Dendritic cell treated with granulocyte-macrophage colony-stimulating factor and Interleukin-4, amounts not matched to agents 40 ng/mL and 50 ng/mL, for 4 days (primary cell): ENCODE data around the gene FNDC3B.

Source experiments
- H3K27ac Mint-ChIP-seq: one replicate; pipeline ENCODE4 v1.8.0; 2022; ENCODE audit warnings: mild to moderate bottlenecking, mixed read lengths
- H3K27me3 Mint-ChIP-seq: one replicate; pipeline ENCODE4 v1.8.0; 2022; ENCODE audit warnings: mild to moderate bottlenecking, mixed read lengths
- H3K36me3 Mint-ChIP-seq: one replicate; pipeline ENCODE4 v1.8.0; 2022; ENCODE audit warnings: low read depth, mixed read lengths
- H3K4me1 Mint-ChIP-seq: one replicate; pipeline ENCODE4 v1.8.0; 2022; ENCODE audit warnings: low read depth, mixed read lengths
- H3K4me3 Mint-ChIP-seq: one replicate; pipeline ENCODE4 v1.8.0; 2022; ENCODE audit warnings: mild to moderate bottlenecking, moderate library complexity, mixed read lengths
- H3K9me3 Mint-ChIP-seq: one replicate; pipeline ENCODE4 v1.8.0; 2022; ENCODE audit warnings: mixed read lengths
- intact Hi-C: fragments of 100-400 bp; cut with micrococcal nuclease; formaldehyde crosslinking; loops from one replicate; pipeline ENCODE4 v1.15.0; 2022

Gene FNDC3B

GRCh38 chr3:172103724-172104123 is 64.3 kb downstream of the FNDC3B start:
- Mint-ChIP-seq H3K36me3 (peaks cover 5% of the 10 kb centered on the region), H3K27me3 (no peaks in the 10 kb centered on the region), H3K4me1 (peaks cover 66% of the 10 kb centered on the region), H3K27ac (no peak overlapping the region), H3K4me3 (no peak overlapping the region), H3K9me3 (no peaks in the 10 kb centered on the region)
- intact Hi-C loops = loop anchor here (5.0 kb wide), 1 partner anchor 41 kb away; no protein-coding TSS in a partner anchor

GRCh38 chr3:172104471-172105072 is 65.2 kb downstream of the FNDC3B start:
- Mint-ChIP-seq H3K27ac (peak overlapping the region; percentile 11), H3K36me3 (peaks cover 9% of the 10 kb centered on the region), H3K4me3 (no peak overlapping the region), H3K4me1 (peaks cover 61% of the 10 kb centered on the region), H3K9me3 (no peaks in the 10 kb centered on the region), H3K27me3 (no peaks in the 10 kb centered on the region)
- intact Hi-C loops = loop anchor here (5.0 kb wide), 2 partner anchors 42 to 62 kb away; no protein-coding TSS in a partner anchor

GRCh38 chr3:172106037-172106954 is 66.9 kb downstream of the FNDC3B start:
- no peaks in the 10 kb centered on the region for H3K27me3 Mint-ChIP-seq
- peaks cover 68% of the 10 kb centered on the region for H3K4me1 Mint-ChIP-seq
- H3K9me3 Mint-ChIP-seq = no peaks in the 10 kb centered on the region
- no peak overlapping the region for H3K4me3 Mint-ChIP-seq
- intact Hi-C loops = loop anchor here (5.0 kb wide), 1 partner anchor 64 kb away; no protein-coding TSS in a partner anchor
- peak overlapping the region; percentile 90 for H3K27ac Mint-ChIP-seq
- H3K36me3 Mint-ChIP-seq = peaks cover 18% of the 10 kb centered on the region

GRCh38 chr3:172106989-172107388 is 67.6 kb downstream of the FNDC3B start:
- H3K4me3 Mint-ChIP-seq = peak overlapping the region; percentile 68
- H3K27me3 Mint-ChIP-seq = no peaks in the 10 kb centered on the region
- H3K36me3 Mint-ChIP-seq = peaks cover 18% of the 10 kb centered on the region
- H3K9me3 Mint-ChIP-seq = no peaks in the 10 kb centered on the region
- intact Hi-C loops = loop anchor here (5.0 kb wide), 1 partner anchor 65 kb away; no protein-coding TSS in a partner anchor
- peaks cover 64% of the 10 kb centered on the region for H3K4me1 Mint-ChIP-seq
- peak overlapping the region; percentile 90 for H3K27ac Mint-ChIP-seq

- H3K4me1 Mint-ChIP-seq = peaks cover 60% of the 10 kb centered on the region
These were observed 68.0 kb downstream of the FNDC3B start for GRCh38 chr3:172107403-172107802.

GRCh38 chr3:172110127-172110779 is 70.9 kb downstream of the FNDC3B start:
- intact Hi-C loops = no loop called here
- peaks cover 66% of the 10 kb centered on the region for H3K4me1 Mint-ChIP-seq
- H3K27me3 Mint-ChIP-seq = no peaks in the 10 kb centered on the region
- no peaks in the 10 kb centered on the region for H3K9me3 Mint-ChIP-seq
- H3K4me3 Mint-ChIP-seq = no peak overlapping the region
- H3K27ac Mint-ChIP-seq = peak overlapping the region; percentile 42
- H3K36me3 Mint-ChIP-seq = peaks cover 45% of the 10 kb centered on the region

More at GRCh38 chr3:172107403-172107802, 68.0 kb downstream of the FNDC3B start:
- Mint-ChIP-seq H3K36me3 (peaks cover 22% of the 10 kb centered on the region), H3K4me3 (peak overlapping the region; percentile 68), H3K27ac (peak overlapping the region; percentile 90), H3K27me3 (no peaks in the 10 kb centered on the region), H3K9me3 (no peaks in the 10 kb centered on the region)
- intact Hi-C loops = loop anchor here (5.0 kb wide), 1 partner anchor 65 kb away; no protein-coding TSS in a partner anchor

- Mint-ChIP-seq H3K4me1 (peaks cover 61% of the 10 kb centered on the region), H3K36me3 (peaks cover 54% of the 10 kb centered on the region), H3K4me3 (no peak overlapping the region), H3K27ac (no peak overlapping the region), H3K9me3 (no peaks in the 10 kb centered on the region), H3K27me3 (no peaks in the 10 kb centered on the region)
- intact Hi-C loops = no loop called here
These were observed 71.8 kb downstream of the FNDC3B start for GRCh38 chr3:172111163-172111562.

- Mint-ChIP-seq H3K4me1 (peaks cover 50% of the 10 kb centered on the region), H3K27me3 (no peaks in the 10 kb centered on the region), H3K9me3 (no peaks in the 10 kb centered on the region), H3K4me3 (no peak overlapping the region), H3K27ac (no peak overlapping the region), H3K36me3 (peaks cover 64% of the 10 kb centered on the region)
- intact Hi-C loops = no loop called here
These were observed 72.8 kb downstream of the FNDC3B start for GRCh38 chr3:172112078-172112733.

- Mint-ChIP-seq H3K36me3 (peaks cover 61% of the 10 kb centered on the region), H3K27me3 (no peaks in the 10 kb centered on the region), H3K4me1 (peaks cover 47% of the 10 kb centered on the region), H3K9me3 (no peaks in the 10 kb centered on the region), H3K27ac (no peak overlapping the region), H3K4me3 (no peak overlapping the region)
- intact Hi-C loops = no loop called here
These were observed 73.3 kb downstream of the FNDC3B start for GRCh38 chr3:172112734-172113120.

- no peaks in the 10 kb centered on the region for H3K9me3 Mint-ChIP-seq
These were observed 74.3 kb downstream of the FNDC3B start for GRCh38 chr3:172113710-172114109.

GRCh38 chr3:172115059-172115458 is 75.7 kb downstream of the FNDC3B start:
- Mint-ChIP-seq H3K4me1 (peaks cover 46% of the 10 kb centered on the region), H3K27me3 (no peaks in the 10 kb centered on the region), H3K4me3 (no peak overlapping the region), H3K36me3 (peaks cover 73% of the 10 kb centered on the region), H3K27ac (peak overlapping the region; percentile 28), H3K9me3 (no peaks in the 10 kb centered on the region)
- intact Hi-C loops = no loop called here

More at GRCh38 chr3:172113710-172114109, 74.3 kb downstream of the FNDC3B start:
- peaks cover 69% of the 10 kb centered on the region for H3K36me3 Mint-ChIP-seq
- H3K4me3 Mint-ChIP-seq = no peak overlapping the region
- no peak overlapping the region for H3K27ac Mint-ChIP-seq
- intact Hi-C loops = no loop called here
- H3K4me1 Mint-ChIP-seq = peaks cover 46% of the 10 kb centered on the region
- no peaks in the 10 kb centered on the region for H3K27me3 Mint-ChIP-seq

- Mint-ChIP-seq H3K27ac (no peak overlapping the region), H3K4me1 (peaks cover 42% of the 10 kb centered on the region), H3K4me3 (no peak overlapping the region), H3K27me3 (no peaks in the 10 kb centered on the region), H3K9me3 (no peaks in the 10 kb centered on the region), H3K36me3 (peaks cover 72% of the 10 kb centered on the region)
- intact Hi-C loops = no loop called here
These were observed 76.4 kb downstream of the FNDC3B start for GRCh38 chr3:172115787-172116186.

GRCh38 chr3:172118019-172118418 is 78.6 kb downstream of the FNDC3B start:
- Mint-ChIP-seq H3K27ac (no peak overlapping the region), H3K27me3 (no peaks in the 10 kb centered on the region), H3K4me1 (peaks cover 45% of the 10 kb centered on the region), H3K36me3 (peaks cover 68% of the 10 kb centered on the region), H3K9me3 (no peaks in the 10 kb centered on the region), H3K4me3 (no peak overlapping the region)
- intact Hi-C loops = no loop called here
